Spleen (tissue), 7 donors: Measurements from ENCODE around the gene KCNAB2.

Experiments
- POLR2A ChIP-seq, 3 donors: fragments of 450-650 bp; IDR thresholded peaks; one replicate each; pipeline ENCODE4 v1.5.1; 2017; ENCODE audit warnings: antibody characterized with exemption in 3 of 3, mild to moderate bottlenecking in 1 of 3
- POLR2AphosphoS5 ChIP-seq, 3 donors: sonication (generic); formaldehyde crosslinking; IDR thresholded peaks; one replicate each; pipeline ENCODE4 v1.5.1; 2017; ENCODE audit warnings: antibody characterized with exemption in 3 of 3
- TF ChIP-seq, protein P1 (sequence below), 11 experiments: fragments of 200-600 bp in 7 of 11; fragments of 450-650 bp in 4 of 11; sonication (generic) in 4 of 11; IDR thresholded peaks in 8 of 11; conservative IDR thresholded peaks in 3 of 11; 1 replicate in 7 of 11; 2 replicates in 4 of 11; pipeline versions ENCODE4 v1.4.0 to v1.8.0; 2016 to 2021; ENCODE audit warnings: antibody characterized with exemption in 11 of 11, inconsistent platforms in 4 of 11, mild to moderate bottlenecking in 1 of 11
- donor health status: DM: no; HTN: no; CAD: no; lungs with moderate emphysema.
- donor health status: DM: no; HTN: no; CAD: no.
- donor health status: DM: no; HTN: no; CAD: no.

- TF ChIP-seq, protein P1, sequence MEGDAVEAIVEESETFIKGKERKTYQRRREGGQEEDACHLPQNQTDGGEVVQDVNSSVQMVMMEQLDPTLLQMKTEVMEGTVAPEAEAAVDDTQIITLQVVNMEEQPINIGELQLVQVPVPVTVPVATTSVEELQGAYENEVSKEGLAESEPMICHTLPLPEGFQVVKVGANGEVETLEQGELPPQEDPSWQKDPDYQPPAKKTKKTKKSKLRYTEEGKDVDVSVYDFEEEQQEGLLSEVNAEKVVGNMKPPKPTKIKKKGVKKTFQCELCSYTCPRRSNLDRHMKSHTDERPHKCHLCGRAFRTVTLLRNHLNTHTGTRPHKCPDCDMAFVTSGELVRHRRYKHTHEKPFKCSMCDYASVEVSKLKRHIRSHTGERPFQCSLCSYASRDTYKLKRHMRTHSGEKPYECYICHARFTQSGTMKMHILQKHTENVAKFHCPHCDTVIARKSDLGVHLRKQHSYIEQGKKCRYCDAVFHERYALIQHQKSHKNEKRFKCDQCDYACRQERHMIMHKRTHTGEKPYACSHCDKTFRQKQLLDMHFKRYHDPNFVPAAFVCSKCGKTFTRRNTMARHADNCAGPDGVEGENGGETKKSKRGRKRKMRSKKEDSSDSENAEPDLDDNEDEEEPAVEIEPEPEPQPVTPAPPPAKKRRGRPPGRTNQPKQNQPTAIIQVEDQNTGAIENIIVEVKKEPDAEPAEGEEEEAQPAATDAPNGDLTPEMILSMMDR (IDR thresholded peaks at IDR 0.05 in 8 of 11, conservative IDR thresholded peaks at IDR 0.05 in 3 of 11), result no peak
- TF ChIP-seq POLR2A (IDR thresholded peaks at IDR 0.05) (no peak), POLR2AphosphoS5 (IDR thresholded peaks at IDR 0.05) (peak in 1 of 3 donors; percentile 17)
Observed at GRCh38 chr1:6044481-6045109, 1.1 kb upstream of the KCNAB2 start.
